Brain pericyte (primary cell): ENCODE results near the gene GIGYF2.
"Not testable (repeated sequence)": the region's sequence is repeated elsewhere in the genome, so short reads cannot be mapped to it uniquely, and the experiment has no call there.

Experiments
- DNase-seq: peaks from one replicate; pipeline ENCODE4 v3.0.0-alpha.2; 2012; ENCODE audit warnings: low read depth, low spot score

GIGYF2 gene

GRCh38 chr2:232809349-232810124, 112.4 kb downstream of the GIGYF2 start:
- no peak for DNase-seq

- no peak for DNase-seq
Measured at GRCh38 chr2:232810444-232810843, 113.3 kb downstream of the GIGYF2 start.

- no peak for DNase-seq
Measured at GRCh38 chr2:232815569-232815968, 118.4 kb downstream of the GIGYF2 start.

GRCh38 chr2:232816657-232817056, 119.5 kb downstream of the GIGYF2 start:
- DNase-seq: no peak

GRCh38 chr2:232817756-232818155, 120.6 kb downstream of the GIGYF2 start:
- no peak for DNase-seq

GRCh38 chr2:232829988-232830387, 132.9 kb downstream of the GIGYF2 start:
- no peak for DNase-seq

- no peak for DNase-seq
Measured at GRCh38 chr2:232831496-232831895, 134.4 kb downstream of the GIGYF2 start.

GRCh38 chr2:232833830-232834229, 136.7 kb downstream of the GIGYF2 start:
- no peak for DNase-seq

- DNase-seq: no peak
Measured at GRCh38 chr2:232835687-232836208, 138.6 kb downstream of the GIGYF2 start.

GRCh38 chr2:232836934-232837333, 139.8 kb downstream of the GIGYF2 start:
- DNase-seq: no peak

GRCh38 chr2:232838406-232838874, 141.3 kb downstream of the GIGYF2 start:
- no peak for DNase-seq

- DNase-seq: no peak
Measured at GRCh38 chr2:232839411-232840079, 142.4 kb downstream of the GIGYF2 start.

- no peak for DNase-seq
Measured at GRCh38 chr2:232842689-232843088, 145.6 kb downstream of the GIGYF2 start.

GRCh38 chr2:232843834-232844233, 146.7 kb downstream of the GIGYF2 start:
- no peak for DNase-seq

GRCh38 chr2:232846055-232846454, 148.9 kb downstream of the GIGYF2 start:
- no peak for DNase-seq

- DNase-seq: no peak
Measured at GRCh38 chr2:232850039-232850438, 152.9 kb downstream of the GIGYF2 start.

- not testable (repeated sequence) for DNase-seq
Measured at GRCh38 chr2:232852081-232852480, 154.9 kb downstream of the GIGYF2 start.

- DNase-seq: no peak
Measured at GRCh38 chr2:232852676-232853075, 155.5 kb downstream of the GIGYF2 start.

GRCh38 chr2:232854082-232854481, 157.0 kb downstream of the GIGYF2 start:
- peak; percentile 17 for DNase-seq

GRCh38 chr2:232857158-232857563, 160.0 kb downstream of the GIGYF2 start:
- DNase-seq: no peak

GRCh38 chr2:232859385-232859916, 162.3 kb downstream of the GIGYF2 start:
- no peak for DNase-seq

- DNase-seq: no peak
Measured at GRCh38 chr2:232860593-232861241, 163.6 kb downstream of the GIGYF2 start.
